ENCODE results near the gene BAZ1B.
A peak's percentile ranks its signal among the peaks of the same experiment; 100 is the strongest.

The BAZ1B gene

DNA sequence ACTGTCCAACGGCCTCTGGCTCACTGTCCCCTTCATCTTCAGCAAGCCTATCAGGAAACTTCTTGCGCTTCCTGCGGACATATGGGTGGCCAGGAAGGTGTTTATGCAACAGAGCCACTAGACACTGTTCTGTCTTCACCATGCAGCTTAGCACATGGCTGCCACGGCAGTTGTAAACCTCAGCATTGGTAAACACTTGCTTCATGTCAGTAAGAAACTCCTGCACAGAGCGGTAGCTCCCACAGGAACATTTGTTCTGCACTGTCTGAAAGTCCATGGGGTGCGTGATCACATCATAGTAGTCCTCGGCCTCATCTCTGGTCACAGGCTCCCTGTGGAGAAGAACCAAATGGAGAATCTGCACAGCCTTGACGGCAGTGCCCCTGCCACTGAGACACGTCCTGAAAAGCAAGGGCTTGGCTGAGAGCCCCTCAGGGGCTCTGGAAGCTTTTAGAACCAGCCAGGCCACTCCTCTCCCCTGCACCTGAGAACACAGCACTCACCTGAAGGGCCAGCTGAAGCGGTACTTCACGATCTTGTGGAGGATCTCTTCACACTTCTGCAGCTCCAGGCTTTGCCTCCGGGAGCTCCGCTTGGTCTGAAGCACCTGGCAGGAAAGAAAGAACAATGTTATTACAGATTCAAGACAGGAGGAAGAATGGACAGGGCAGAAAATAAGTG is 79.7 kb downstream of the BAZ1B start:
- Histone ChIP-seq H3K27ac (ENCODE audit: low read length) (no peak overlapping the region), H3K79me2 (ENCODE audit: insufficient read depth, low read length) (0 out of 2 replicates have a peak, but pooled peaks cover 2% of the 10 kb centered on the region), H2AFZ (ENCODE audit: low read depth, low read length) (no peak overlapping the region), H4K20me1 (ENCODE audit: insufficient read depth, low read length) (peaks cover 47% of the 10 kb centered on the region), H3K27me3 (ENCODE audit: insufficient read depth, low read length, poor library complexity) (no peaks in the 10 kb centered on the region), H3K9me3 (ENCODE audit: insufficient read depth, low read length, severe bottlenecking) (no peaks in the 10 kb centered on the region), H3K4me1 (ENCODE audit: insufficient read depth, low read length) (no peaks in the 10 kb centered on the region), H3K4me3 (ENCODE audit: low read depth in 1 of 2, low read length in 2 of 2) (no peak overlapping the region), H3K9ac (ENCODE audit: low read depth, low read length) (no peak overlapping the region), H3K4me2 (ENCODE audit: insufficient read depth, low read length) (no peak overlapping the region), H3K36me3 (ENCODE audit: insufficient read depth, low read length) (peaks cover 83% of the 10 kb centered on the region)
- TF ChIP-seq CTCF (IDR thresholded peaks at IDR 0.05; ENCODE audit: borderline replicate concordance, extremely low read depth, low read length, poor library complexity, severe bottlenecking) (no peak), EZH2 (IDR thresholded peaks at IDR 0.05; ENCODE audit: borderline replicate concordance, low read depth, low read length, severe bottlenecking) (no peak)
- DNase-seq, result no peak
- no peak for ATAC-seq (ENCODE audit: insufficient read depth, low read depth)

DNA sequence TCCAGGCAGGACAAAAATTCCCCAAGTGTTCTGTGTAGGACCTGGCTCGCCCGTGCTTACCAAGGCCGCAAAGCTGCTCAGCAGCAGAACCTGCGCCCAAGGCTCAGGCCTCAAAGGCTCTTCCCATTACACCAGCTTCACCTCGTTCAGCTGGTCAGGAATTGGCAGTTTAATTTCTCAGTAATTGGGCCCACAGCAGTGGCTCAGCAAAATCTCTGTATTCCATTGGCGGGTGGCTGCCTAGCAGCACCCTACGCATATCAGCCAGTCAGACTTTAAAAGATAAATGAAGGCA is 82.7 kb downstream of the BAZ1B start:
- H3K27ac ChIP-seq (ENCODE audit: low read length), result no peak overlapping the region
- no peak overlapping the region for H2AFZ ChIP-seq (ENCODE audit: low read depth, low read length)
- H3K9me3 ChIP-seq (ENCODE audit: insufficient read depth, low read length, severe bottlenecking), result no peaks in the 10 kb centered on the region
- H3K79me2 ChIP-seq (ENCODE audit: insufficient read depth, low read length), result no peaks in the 10 kb centered on the region
- DNase-seq (no peak), ATAC-seq (ENCODE audit: insufficient read depth, low read depth) (peak; percentile 18; the same call in 2 of the 3 replicates)
- no peak overlapping the region for H3K4me2 ChIP-seq (ENCODE audit: insufficient read depth, low read length)
- H3K4me1 ChIP-seq (ENCODE audit: insufficient read depth, low read length), result no peaks in the 10 kb centered on the region
- no peak overlapping the region for H3K4me3 ChIP-seq (ENCODE audit: low read depth in 1 of 2, low read length in 2 of 2)
- H4K20me1 ChIP-seq (ENCODE audit: insufficient read depth, low read length), result peaks cover 27% of the 10 kb centered on the region
- H3K9ac ChIP-seq (ENCODE audit: low read depth, low read length), result no peak overlapping the region
- no peaks in the 10 kb centered on the region for H3K27me3 ChIP-seq (ENCODE audit: insufficient read depth, low read length, poor library complexity)
- no peak for TF ChIP-seq CTCF (IDR thresholded peaks at IDR 0.05; ENCODE audit: borderline replicate concordance, extremely low read depth, low read length, poor library complexity, severe bottlenecking)
- TF ChIP-seq EZH2 (IDR thresholded peaks at IDR 0.05; ENCODE audit: borderline replicate concordance, low read depth, low read length, severe bottlenecking), result no peak
- peaks cover 53% of the 10 kb centered on the region for H3K36me3 ChIP-seq (ENCODE audit: insufficient read depth, low read length)

- Histone ChIP-seq H4K20me1 (ENCODE audit: insufficient read depth, low read length) (peaks cover 27% of the 10 kb centered on the region), H2AFZ (ENCODE audit: low read depth, low read length) (no peak overlapping the region), H3K9ac (ENCODE audit: low read depth, low read length) (no peak overlapping the region), H3K27me3 (ENCODE audit: insufficient read depth, low read length, poor library complexity) (no peaks in the 10 kb centered on the region), H3K4me1 (ENCODE audit: insufficient read depth, low read length) (no peaks in the 10 kb centered on the region), H3K79me2 (ENCODE audit: insufficient read depth, low read length) (no peaks in the 10 kb centered on the region), H3K36me3 (ENCODE audit: insufficient read depth, low read length) (peaks cover 47% of the 10 kb centered on the region), H3K4me2 (ENCODE audit: insufficient read depth, low read length) (no peak overlapping the region), H3K27ac (ENCODE audit: low read length) (no peak overlapping the region), H3K9me3 (ENCODE audit: insufficient read depth, low read length, severe bottlenecking) (no peaks in the 10 kb centered on the region), H3K4me3 (ENCODE audit: low read depth in 1 of 2, low read length in 2 of 2) (no peak overlapping the region)
- TF ChIP-seq EZH2 (IDR thresholded peaks at IDR 0.05; ENCODE audit: borderline replicate concordance, low read depth, low read length, severe bottlenecking) (no peak), CTCF (IDR thresholded peaks at IDR 0.05; ENCODE audit: borderline replicate concordance, extremely low read depth, low read length, poor library complexity, severe bottlenecking) (no peak)
- DNase-seq (peak; percentile 12), ATAC-seq (ENCODE audit: insufficient read depth, low read depth) (peak; percentile 30)
Measured at GRCh38 chr7:73438547-73439409, 83.3 kb downstream of the BAZ1B start.
